DMS 273 (cell line): Measurements from ENCODE around the gene ABLIM1.

ENCODE experiments used
- DNase-seq: peaks from one replicate; lab custom pipeline; 2025; ENCODE audit not compliant: unreplicated experiment; lab: John Stamatoyannopoulos, UW

Gene ABLIM1

DNA sequence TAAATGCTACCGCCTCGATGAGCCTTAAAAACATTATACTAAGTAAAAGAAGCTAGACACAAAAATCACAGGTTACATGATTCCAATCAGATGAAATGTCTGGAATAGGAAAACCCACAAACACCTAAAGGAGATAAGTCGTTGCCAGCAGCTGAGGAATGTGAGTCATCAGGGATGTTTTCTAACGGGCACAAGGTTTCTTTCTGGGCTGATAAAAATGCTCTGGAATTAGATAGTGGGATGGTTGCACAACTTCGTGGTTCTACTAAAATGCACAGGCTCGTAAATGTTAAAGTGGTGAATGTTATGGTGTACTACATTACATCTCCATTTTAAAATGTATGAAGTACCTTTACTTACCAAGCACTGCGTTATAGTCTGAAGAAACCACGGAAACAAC is 9.7 kb downstream of the ABLIM1 start:
- DNase-seq: no peak

DNA sequence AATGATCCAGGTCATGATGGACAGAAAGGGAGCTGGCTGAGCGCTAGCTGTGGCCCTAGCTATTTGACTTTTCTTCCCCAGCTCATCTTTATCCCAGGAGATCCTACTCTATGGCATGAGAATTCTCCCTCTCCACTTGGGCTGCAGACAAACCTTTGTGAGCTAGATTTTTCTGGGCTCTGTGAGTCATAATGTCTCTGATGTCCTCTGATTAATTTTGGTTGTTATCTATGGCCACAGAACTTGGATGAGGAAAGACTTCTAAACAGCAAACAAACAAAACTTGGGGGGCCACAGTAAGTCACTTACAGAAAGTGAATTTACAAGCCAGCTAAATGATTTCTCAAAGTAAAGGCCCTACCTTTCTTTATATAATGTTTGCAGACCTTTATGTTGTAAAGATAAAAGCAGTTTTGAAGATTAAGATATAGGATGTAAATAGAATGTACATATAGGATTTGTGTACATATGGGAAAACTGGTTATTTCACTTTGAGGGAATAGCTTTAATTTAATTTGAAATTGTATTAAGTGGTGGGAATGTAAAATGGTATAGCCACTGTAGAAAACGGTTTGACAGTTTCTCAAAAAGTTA is 10.4 kb downstream of the ABLIM1 start:
- no peak for DNase-seq

DNA sequence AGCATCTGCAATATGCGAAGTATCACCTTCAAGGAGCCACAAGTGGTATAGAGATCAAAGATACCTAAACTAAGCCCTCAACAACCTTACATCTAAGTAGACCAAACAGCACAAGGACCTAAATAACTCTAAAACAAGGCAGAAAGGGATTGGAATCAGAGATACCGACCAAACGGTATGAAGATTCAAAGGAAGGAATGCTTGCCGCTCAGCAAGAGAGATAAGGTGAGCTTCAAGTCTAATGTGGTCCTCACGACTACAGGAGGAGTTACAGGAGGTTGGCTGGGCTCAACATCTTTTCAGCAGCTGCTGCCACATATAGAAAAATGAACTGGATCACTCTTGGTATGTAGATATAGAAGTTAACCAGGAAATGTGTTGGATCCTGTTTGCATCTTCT is 11.6 kb downstream of the ABLIM1 start:
- DNase-seq: no peak

DNA sequence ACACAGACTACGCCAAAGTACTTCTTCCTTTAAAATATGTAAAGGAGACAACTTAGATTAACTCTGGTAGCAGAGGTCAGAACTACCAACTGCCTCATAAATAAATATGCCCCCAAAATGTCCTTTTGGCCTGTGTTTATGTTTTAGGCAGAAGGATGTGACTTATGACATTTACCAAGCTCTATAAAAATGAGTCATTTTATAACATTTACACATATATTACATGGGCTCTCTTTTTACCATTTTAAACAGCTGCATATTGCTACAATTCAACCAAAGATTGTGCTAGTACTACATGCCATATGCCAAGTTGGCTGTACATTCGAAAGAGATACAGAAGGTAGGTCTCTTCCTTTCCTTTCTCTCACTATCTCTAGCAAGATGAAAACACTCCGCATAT is 12.4 kb downstream of the ABLIM1 start:
- DNase-seq: no peak

DNA sequence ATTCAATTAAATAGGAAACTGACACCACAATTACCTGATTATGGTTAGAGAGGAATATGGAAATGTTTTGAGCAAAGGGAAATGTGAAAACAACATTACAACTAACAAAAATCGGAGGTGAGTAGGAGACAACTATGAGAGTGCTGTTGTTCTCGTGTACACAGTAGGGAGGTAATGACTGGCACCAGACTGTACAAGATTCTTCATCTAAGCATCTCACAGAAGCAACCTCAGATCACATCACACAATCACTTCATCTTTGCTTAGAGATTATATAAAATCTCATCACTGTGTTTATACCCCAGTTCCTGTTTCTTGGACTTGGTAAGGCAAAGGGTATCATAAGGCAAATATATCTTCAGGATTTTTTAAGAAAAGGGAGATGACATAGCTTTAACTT is 14.9 kb downstream of the ABLIM1 start:
- no peak for DNase-seq

DNA sequence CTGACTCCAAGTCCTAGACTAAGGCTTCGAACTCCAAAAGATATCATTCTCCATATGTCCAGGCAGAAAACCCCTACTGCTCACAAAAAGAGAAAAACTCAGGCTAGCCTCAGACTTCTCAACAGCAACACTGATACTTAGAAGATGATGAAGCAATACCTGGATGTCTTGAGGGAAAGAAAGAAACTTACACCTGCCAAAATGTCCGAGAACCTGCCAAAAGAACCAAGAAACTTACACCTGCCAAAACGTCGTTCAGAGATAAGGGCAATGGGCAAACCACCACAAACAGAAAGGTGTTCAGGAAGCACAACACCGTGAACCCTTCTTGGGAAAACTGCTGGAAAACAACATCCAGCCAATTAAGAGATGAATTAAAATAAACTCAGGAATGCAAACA is 15.3 kb downstream of the ABLIM1 start:
- DNase-seq: no peak

DNA sequence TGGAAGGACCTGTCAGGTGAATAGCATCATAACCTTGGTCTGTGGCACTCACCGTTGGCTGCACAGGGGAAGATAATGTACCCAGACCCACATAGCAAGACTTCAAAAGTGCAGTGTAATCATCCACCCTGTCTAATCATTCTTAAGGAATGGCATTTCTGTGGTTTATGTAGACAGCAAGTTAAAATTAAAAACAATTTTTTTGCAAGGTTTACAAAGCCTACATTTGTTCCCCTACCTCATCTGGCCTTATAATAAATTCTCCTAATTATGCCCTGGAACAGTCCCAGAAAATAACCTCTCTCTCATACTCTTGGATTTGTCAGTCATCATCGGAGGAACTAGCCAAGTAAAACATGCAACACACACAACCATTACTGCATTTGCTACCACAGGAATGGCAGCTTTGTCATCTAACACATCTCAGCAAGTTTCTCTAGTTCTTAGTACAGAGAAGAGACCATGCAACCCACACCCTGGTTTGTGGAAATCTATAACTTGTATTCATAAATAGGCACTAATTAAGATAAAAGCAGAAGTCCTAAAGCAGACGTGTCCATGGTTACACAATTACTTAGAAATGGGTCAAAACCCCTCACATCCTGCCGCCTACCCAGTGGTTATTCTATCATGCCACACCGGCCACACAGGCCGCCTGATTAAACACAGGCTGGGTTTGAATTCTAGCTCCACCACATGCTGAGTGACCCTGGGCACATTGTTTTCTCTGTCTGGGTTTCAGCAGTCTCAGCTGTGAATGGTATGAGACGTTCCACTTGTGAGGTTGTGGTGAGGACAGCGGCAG is 19.1 kb downstream of the ABLIM1 start:
- DNase-seq: no peak

DNA sequence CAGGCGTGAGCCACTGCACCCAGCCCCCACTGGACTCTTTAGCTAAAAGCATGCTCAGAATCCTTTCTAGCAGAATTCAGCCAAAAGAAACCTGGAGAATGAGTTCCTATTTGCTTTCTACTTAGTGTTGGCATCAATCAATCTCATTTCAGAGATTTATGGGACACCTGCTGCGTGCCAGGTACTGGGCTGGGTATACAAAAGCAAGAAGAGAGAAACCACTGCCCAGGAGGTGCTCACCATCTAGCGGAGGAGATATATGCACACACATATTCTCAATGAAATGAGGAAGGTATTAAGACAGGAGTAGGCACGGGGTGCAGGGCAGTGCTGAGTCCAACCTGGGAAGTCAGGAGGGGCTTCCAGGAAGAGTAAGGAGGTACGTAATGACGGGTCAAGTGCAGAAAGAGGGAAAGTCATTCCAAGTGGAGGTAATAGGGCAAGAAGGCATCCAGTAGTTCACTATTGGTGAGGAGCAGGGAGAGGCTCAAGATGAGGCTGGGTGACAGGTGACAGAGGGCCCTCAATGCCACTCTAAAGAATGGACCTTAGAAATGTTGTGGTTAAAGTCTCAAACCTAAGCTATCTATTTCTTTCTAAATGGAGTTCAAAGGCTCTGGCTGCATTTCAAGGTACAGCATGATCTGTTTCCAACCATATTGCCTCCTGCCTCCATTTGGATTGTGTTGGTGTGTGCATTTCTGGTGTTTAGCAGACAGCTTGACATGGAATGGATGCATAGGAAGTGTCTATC is 22.1 kb downstream of the ABLIM1 start:
- no peak for DNase-seq

DNA sequence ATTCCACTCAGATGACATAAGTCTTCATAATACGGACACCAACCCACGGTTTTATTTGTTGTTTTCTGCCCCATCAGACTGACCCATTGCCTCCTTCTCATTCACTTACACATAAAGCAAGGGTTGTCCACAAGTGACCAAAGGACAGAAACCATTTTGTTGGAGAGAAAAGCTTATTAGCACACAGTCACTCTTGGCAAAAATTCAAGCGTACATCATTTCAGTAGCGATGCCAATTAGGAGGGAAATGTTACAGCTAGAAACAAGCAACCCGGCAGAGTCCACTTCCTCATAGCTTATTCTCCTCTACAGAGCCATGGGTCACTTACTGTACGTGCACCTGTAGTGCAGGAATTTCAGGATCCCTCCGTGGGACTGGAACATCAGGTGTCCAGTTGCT is 23.0 kb downstream of the ABLIM1 start:
- no peak for DNase-seq

DNA sequence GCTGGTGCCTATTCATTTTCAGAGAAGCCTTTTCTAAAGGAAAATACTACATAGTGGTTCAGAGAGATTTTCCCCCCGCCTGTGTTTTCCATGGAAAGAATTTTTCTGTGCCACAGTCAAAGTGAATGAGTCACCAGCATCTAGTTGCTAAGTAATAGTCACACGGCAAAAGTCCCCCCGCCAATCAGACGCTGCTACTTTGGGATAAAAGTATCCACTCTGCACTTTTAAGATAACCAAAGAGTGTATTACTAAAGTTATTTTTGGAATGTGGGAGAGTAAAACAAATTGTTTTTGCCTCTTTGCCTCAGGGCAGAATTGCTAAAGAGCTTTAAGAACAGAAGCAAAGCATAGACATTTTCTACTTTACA is 23.5 kb downstream of the ABLIM1 start:
- DNase-seq: peak; percentile 19

DNA sequence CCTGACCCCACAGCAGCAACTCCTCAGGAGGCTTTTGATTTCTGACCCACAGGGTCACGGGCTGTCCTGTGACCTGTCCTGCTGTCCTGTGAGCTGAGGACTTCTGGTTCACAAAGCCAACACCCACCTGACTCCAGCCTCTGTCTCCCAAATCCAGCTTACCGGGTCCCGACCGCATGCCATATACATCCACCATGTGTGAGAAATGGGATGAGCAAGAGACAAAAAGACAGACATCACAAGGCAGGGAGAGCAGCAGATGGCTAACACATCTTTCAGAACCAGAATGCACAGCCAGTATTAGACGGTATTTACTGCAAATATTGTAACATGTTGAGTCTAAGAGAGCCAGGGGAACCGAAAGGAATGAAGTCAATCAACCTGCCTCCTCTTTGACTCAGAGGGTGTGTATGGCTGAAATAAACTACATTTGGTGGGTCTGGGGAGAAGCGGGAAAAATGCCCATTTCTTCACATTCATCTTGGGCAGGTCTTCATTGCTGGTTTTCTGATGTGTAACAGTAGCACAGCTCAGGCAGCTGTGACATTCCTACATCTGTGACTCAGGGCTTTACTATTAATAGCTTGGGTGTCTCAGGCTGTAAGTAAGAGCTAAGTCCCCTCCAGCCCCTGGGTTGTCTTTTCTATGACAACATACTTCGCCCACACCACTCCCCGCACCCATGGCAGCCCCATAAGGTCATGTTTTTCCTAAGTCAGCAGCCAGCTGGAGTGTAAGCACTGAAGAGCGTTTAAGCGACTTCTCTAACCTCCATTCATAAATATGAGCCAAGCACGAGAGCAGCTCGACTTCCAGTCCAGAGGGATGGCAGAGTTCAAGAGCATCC is 25.0 kb downstream of the ABLIM1 start:
- peak; percentile 58 for DNase-seq

DNA sequence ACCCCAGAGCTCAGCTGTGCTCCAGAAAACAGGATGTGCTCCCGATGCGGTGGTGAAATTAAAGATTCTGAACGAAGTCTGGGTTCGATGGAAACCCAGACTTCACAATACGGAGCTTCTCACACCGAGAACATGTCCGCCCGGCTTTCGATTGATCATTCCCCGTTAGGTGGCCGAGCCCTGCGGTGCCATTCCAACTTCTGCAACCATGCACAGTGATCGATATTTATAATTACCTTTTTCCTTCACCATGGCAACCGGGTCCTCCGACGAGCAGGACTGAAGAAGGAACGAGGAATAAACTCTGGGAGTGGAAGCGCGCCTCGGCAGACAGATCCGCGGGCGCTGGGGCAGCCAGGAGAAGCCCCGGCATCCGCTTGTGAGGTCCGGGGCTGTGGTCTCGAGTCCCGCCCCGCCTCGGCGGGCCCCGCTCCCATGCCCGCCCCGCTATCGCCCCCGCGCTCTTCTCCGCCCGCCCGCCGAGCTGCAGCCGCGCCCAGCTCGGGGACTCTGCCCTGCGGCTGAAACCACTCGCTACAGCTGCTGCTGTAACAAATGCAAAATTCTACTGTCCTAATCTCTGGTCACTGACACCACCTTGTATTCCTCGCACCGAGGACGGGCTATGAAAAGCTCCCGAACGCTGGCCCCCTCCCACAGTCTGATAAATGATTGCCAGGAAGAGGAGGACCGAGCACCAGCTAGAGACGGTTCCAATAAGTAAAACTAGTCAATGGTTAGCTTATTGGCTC is 26.2 kb downstream of the ABLIM1 start:
- peak; percentile 57 for DNase-seq

DNA sequence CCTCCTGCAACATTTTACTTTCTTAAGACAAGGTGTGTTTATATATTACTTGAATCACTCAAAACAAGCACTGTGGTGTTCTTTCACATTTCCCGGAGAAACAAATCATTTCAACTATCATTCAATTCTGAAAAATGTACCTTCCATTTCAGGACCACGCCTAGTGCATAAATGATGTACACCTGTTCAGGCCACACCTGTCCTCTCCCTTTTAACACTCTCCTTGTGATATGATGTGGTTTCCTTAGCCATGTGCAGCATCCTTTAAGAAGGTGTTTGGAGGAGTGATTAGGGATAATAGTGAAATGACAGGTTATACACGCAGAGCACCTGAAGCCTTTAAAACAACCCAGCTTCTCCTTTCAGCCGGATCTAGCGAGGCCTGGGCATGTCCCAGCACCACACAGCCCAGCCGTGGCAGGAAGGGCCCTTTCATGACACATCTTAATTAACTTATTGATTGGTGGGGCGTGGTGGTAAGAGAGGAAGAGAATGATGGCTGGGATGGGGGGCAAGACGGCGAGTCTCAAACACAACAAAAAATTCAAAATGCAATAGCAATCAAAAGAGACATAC is 26.9 kb downstream of the ABLIM1 start:
- no peak for DNase-seq

DNA sequence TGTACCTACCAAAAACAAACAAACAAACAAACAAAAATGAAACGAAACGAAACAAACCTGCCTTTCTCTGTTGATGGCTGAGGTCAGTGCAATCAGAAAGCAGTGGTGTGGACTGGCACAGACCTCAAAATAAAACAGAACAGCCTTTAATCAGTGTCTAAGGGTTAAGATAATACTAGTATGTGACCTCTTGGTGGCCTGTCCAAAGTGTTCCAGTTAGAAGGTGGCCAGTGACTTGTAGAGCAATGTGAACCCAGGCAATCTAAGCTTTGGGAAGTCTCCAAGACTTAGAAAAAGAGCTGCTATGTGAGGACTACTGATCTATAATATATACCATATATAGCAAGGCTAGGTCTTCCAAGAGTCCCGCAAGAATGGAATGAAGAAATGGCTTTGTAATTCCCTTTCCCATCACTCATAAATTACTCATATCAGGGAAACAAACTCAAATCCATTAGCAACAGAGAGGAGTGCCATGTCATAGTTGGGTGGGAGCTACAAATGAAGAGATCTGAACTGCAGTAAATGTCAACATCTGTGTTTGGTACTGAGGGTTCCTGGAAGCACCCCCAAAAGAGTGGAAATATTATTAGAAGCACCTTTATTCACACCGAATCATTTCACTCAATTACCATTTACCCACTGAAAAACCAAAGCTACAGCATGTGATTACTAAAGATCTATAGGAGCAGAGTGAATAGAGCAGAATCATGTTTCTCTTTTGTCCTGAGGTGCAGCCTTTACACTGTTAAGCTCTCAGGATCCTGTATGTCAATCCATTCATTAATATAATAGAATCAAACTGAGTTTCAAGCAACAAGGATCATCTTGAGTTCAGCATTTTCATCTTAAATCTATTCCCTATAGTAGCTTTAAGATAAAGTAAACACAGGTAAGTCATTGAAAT is 28.0 kb downstream of the ABLIM1 start:
- no peak for DNase-seq

DNA sequence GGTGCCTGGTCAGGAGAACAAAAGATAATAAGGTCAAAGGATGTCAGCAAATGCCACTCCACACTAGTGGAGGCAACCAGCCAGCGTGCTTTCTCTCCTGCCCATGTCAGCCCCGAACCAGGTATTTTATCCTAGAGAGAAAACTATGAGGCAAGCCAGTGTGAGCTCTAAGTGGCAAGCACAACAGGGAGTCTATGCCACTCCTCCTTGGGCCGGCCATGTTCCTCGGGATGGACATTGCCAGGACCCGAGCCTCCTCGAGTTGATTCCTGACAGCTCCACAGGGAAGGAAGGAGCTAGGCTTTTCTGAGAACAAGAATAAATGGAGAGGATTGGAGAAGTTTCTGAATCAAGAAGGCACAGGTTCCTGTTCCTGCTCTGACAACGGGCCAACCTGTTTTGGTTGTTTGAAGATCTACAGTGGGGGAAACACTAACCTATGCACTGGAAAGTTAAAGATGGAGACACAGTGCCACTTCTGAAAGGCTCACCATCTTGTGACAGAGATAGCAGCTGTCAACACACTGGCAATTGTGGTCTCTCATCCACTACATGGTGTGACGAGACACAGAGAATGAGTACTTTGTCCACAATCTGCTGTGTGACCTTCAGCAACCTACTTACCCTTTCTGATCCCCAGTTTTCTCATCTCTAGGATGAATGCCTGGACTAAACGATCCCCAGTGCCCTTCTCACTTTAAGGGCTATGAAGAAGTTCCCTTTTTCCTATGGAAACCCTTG is 28.8 kb downstream of the ABLIM1 start:
- DNase-seq: no peak

DNA sequence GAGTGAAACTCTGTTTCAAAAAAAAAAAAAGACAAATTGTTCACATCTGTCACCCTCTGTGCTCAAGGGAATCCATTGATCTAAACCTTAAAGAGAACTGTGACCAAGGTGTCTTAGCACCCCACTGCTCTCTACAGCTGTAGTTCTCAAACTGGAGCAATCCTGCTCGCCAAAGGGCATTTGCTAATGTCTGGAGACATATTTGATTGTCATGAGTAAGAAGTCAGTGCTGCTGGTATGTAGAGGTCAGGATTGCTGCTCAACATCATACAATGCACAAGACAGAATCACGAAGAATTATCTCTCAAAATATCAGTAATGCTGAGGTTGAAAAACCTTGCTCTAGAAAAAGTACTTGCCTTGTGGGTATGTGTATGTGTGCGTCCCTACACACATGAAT is 30.0 kb downstream of the ABLIM1 start:
- DNase-seq: no peak

DNA sequence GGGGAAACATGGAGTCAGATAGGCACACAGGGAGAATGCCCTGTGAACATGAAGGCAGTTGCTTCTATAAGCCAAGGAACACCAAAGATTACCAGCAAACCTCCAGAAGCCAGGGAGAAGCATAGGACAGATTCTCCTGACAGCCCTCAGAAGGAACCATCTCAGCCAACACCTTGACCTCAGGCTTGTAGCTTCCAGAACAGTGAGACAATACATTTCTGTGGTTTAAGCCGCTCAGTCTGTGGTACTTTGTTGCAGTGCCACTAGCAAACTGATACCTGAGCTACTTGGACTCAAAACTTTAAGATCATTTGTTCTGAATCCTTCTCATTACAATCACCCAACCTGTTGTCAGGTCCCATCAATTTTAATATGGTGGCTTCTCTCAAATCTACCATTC is 31.2 kb downstream of the ABLIM1 start:
- no peak for DNase-seq

DNA sequence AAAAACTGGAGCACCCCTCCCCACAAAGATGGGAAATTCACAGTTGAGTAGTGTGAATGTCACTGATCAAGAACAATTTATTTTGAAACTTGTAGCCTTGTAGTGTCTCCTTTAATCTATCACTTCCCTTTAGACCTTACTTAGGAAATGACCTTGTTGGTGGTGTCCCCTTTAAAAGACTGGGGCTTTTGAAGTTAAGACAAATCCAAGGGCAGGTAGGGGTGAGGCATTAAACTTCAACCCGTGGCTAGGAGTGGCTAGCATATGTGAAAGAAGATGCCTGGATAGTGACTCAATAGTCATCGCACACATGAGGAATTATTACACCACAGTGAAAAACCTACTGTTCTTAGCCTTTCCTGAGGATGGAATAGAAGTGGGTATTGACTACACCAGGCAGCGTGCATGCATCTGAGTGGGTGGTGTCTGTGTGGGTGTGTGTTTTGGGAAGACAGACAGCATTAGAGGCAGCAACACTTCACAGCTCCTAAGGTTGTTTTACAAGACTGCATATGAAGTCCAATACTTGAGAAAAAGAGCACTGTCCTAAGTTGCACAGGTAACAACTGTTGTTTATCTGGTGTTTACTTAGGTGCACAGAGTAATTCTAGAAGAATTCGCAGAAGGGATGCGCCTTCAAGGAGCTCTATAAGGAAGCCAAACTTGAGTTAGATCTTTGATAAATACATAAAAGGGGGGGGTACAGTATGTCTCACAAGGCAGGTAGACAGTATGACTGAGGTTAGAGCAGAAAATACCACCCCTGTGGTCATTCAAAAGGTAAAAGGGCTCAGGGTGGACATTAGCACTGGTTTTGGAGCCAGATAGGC is 32.9 kb downstream of the ABLIM1 start:
- DNase-seq: no peak
